IgD-negative memory B cell (primary cell): Measurements from ENCODE around the gene CHST1. TPM values are rescaled to one million over a fixed set of nuclear protein-coding genes. Genes with fewer than 3 reads are reported as not detected.

Experiments used
- H3K27ac Mint-ChIP-seq, 3 donors: one replicate each; pipeline ENCODE4 v1.8.0; 2020 to 2022; ENCODE audit warnings: mild to moderate bottlenecking in 3 of 3, mixed read lengths in 3 of 3, moderate library complexity in 1 of 3
- H3K27me3 Mint-ChIP-seq: one replicate; pipeline ENCODE4 v1.8.0; 2021; ENCODE audit warnings: mixed read lengths
- H3K36me3 Mint-ChIP-seq: one replicate; pipeline ENCODE4 v1.8.0; 2020; ENCODE audit warnings: mild to moderate bottlenecking, mixed read lengths
- H3K4me1 Mint-ChIP-seq, 3 donors: one replicate each; pipeline ENCODE4 v1.8.0; 2020 to 2022; ENCODE audit warnings: mixed read lengths in 3 of 3, mild to moderate bottlenecking in 1 of 3
- H3K4me3 Mint-ChIP-seq, 4 donors: one replicate each; pipeline ENCODE4 v1.8.0; 2020 to 2022; ENCODE audit warnings: mild to moderate bottlenecking in 4 of 4, mixed read lengths in 4 of 4, moderate library complexity in 3 of 4
- H3K9me3 Mint-ChIP-seq, 3 donors: one replicate each; pipeline ENCODE4 v1.8.0; 2020 to 2021; ENCODE audit warnings: mixed read lengths in 3 of 3, mild to moderate bottlenecking in 1 of 3
- polyA plus RNA-seq: library from polyadenylated mRNA; unstranded; fragments of 300-500 nt; fragmentation: Illumina TruSeq; gene quantifications from one replicate; pipeline ENCODE4 v1.2.3, GENCODE V29; 2021

The CHST1 gene
- polyA plus RNA-seq, 1 donor from 2014 or later: not detected

GRCh38 chr11:45683271-45684058, 18.0 kb upstream of the CHST1 start:
- Mint-ChIP-seq H3K27ac (no peak overlapping the region), H3K36me3 (no peaks in the 10 kb centered on the region), H3K4me1 (no peaks in the 10 kb centered on the region), H3K9me3 (no peaks in the 10 kb centered on the region), H3K27me3 (peaks cover 13% of the 10 kb centered on the region), H3K4me3 (no peak overlapping the region)

- H3K36me3 Mint-ChIP-seq: no peaks in the 10 kb centered on the region
- H3K27ac Mint-ChIP-seq: no peak overlapping the region
- no peaks in the 10 kb centered on the region for H3K9me3 Mint-ChIP-seq
- no peak overlapping the region for H3K4me3 Mint-ChIP-seq
- H3K27me3 Mint-ChIP-seq: peaks cover 10% of the 10 kb centered on the region
- peaks cover 0 to 2% (median 0%) of the 10 kb centered on the region in 3 donors for H3K4me1 Mint-ChIP-seq
These were observed 14.4 kb upstream of the CHST1 start for GRCh38 chr11:45679806-45680205.

GRCh38 chr11:45678976-45679375, 13.6 kb upstream of the CHST1 start:
- Mint-ChIP-seq H3K27ac (peak overlapping the region in 1 of 3 donors; percentile 27), H3K27me3 (peaks cover 10% of the 10 kb centered on the region), H3K4me3 (no peak overlapping the region), H3K9me3 (no peaks in the 10 kb centered on the region), H3K4me1 (peaks cover 0 to 2% (median 0%) of the 10 kb centered on the region in 3 donors), H3K36me3 (no peaks in the 10 kb centered on the region)

GRCh38 chr11:45677770-45678512, 12.5 kb upstream of the CHST1 start:
- H3K27me3 Mint-ChIP-seq: peaks cover 10% of the 10 kb centered on the region
- H3K27ac Mint-ChIP-seq: no peak overlapping the region

GRCh38 chr11:45676522-45677095, 11.2 kb upstream of the CHST1 start:
- H3K4me3 Mint-ChIP-seq: no peak overlapping the region
- no peaks in the 10 kb centered on the region for H3K36me3 Mint-ChIP-seq
- H3K4me1 Mint-ChIP-seq: peaks cover 0 to 2% (median 0%) of the 10 kb centered on the region in 3 donors
- peaks cover 7% of the 10 kb centered on the region for H3K27me3 Mint-ChIP-seq
- H3K27ac Mint-ChIP-seq: no peak overlapping the region
- H3K9me3 Mint-ChIP-seq: no peaks in the 10 kb centered on the region

More at GRCh38 chr11:45677770-45678512, 12.5 kb upstream of the CHST1 start:
- Mint-ChIP-seq H3K4me1 (peaks cover 0 to 2% (median 0%) of the 10 kb centered on the region in 3 donors), H3K4me3 (no peak overlapping the region), H3K36me3 (no peaks in the 10 kb centered on the region), H3K9me3 (no peaks in the 10 kb centered on the region)

- Mint-ChIP-seq H3K9me3 (no peaks in the 10 kb centered on the region), H3K27ac (no peak overlapping the region), H3K27me3 (peaks cover 7% of the 10 kb centered on the region), H3K36me3 (no peaks in the 10 kb centered on the region), H3K4me1 (peaks cover 0 to 2% (median 0%) of the 10 kb centered on the region in 3 donors), H3K4me3 (no peak overlapping the region)
These were observed 10.2 kb upstream of the CHST1 start for GRCh38 chr11:45675646-45676045.

GRCh38 chr11:45674481-45675190, 9.2 kb upstream of the CHST1 start:
- Mint-ChIP-seq H3K27ac (no peak overlapping the region), H3K4me3 (no peak overlapping the region), H3K36me3 (no peaks in the 10 kb centered on the region), H3K9me3 (no peaks in the 10 kb centered on the region), H3K4me1 (peaks cover 0 to 2% (median 0%) of the 10 kb centered on the region in 3 donors), H3K27me3 (peaks cover 8% of the 10 kb centered on the region)

- H3K4me1 Mint-ChIP-seq: peaks cover 0 to 2% (median 0%) of the 10 kb centered on the region in 3 donors
- peaks cover 11% of the 10 kb centered on the region for H3K27me3 Mint-ChIP-seq
- H3K4me3 Mint-ChIP-seq: no peak overlapping the region
- H3K36me3 Mint-ChIP-seq: no peaks in the 10 kb centered on the region
- H3K27ac Mint-ChIP-seq: no peak overlapping the region
- H3K9me3 Mint-ChIP-seq: no peaks in the 10 kb centered on the region
These were observed 8.0 kb upstream of the CHST1 start for GRCh38 chr11:45673441-45673840.

GRCh38 chr11:45672593-45672992, 7.2 kb upstream of the CHST1 start:
- peaks cover 18% of the 10 kb centered on the region for H3K27me3 Mint-ChIP-seq
- H3K4me3 Mint-ChIP-seq: no peak overlapping the region
- peaks cover 0 to 2% (median 0%) of the 10 kb centered on the region in 3 donors for H3K4me1 Mint-ChIP-seq
- no peak overlapping the region for H3K27ac Mint-ChIP-seq
- no peaks in the 10 kb centered on the region for H3K36me3 Mint-ChIP-seq
- H3K9me3 Mint-ChIP-seq: no peaks in the 10 kb centered on the region

- peaks cover 0 to 2% (median 0%) of the 10 kb centered on the region in 3 donors for H3K4me1 Mint-ChIP-seq
- peaks cover 25% of the 10 kb centered on the region for H3K27me3 Mint-ChIP-seq
- no peaks in the 10 kb centered on the region for H3K36me3 Mint-ChIP-seq
- H3K9me3 Mint-ChIP-seq: no peaks in the 10 kb centered on the region
- H3K4me3 Mint-ChIP-seq: no peak overlapping the region
- H3K27ac Mint-ChIP-seq: no peak overlapping the region
These were observed 6.1 kb upstream of the CHST1 start for GRCh38 chr11:45671246-45672171.

- Mint-ChIP-seq H3K9me3 (no peaks in the 10 kb centered on the region), H3K27me3 (peaks cover 31% of the 10 kb centered on the region)
These were observed 5.1 kb upstream of the CHST1 start for GRCh38 chr11:45670386-45671135.

GRCh38 chr11:45669956-45670355, 4.5 kb upstream of the CHST1 start:
- Mint-ChIP-seq H3K36me3 (no peaks in the 10 kb centered on the region), H3K27ac (no peak overlapping the region), H3K4me1 (no peaks in the 10 kb centered on the region), H3K4me3 (no peak overlapping the region), H3K27me3 (peaks cover 31% of the 10 kb centered on the region), H3K9me3 (no peaks in the 10 kb centered on the region)

More at GRCh38 chr11:45670386-45671135, 5.1 kb upstream of the CHST1 start:
- Mint-ChIP-seq H3K36me3 (no peaks in the 10 kb centered on the region), H3K4me3 (no peak overlapping the region), H3K4me1 (peaks cover 0 to 1% (median 0%) of the 10 kb centered on the region in 3 donors), H3K27ac (no peak overlapping the region)

- H3K27ac Mint-ChIP-seq: no peak overlapping the region
- peak overlapping the region in 1 of 4 donors; percentile 29 for H3K4me3 Mint-ChIP-seq
- H3K27me3 Mint-ChIP-seq: peaks cover 31% of the 10 kb centered on the region
- no peaks in the 10 kb centered on the region for H3K4me1 Mint-ChIP-seq
- no peaks in the 10 kb centered on the region for H3K9me3 Mint-ChIP-seq
- no peaks in the 10 kb centered on the region for H3K36me3 Mint-ChIP-seq
These were observed 3.7 kb upstream of the CHST1 start for GRCh38 chr11:45669146-45669545.
